HepG2 (cell line): ENCODE measurements around the gene SVBP. TPM values are rescaled to one million over a fixed set of nuclear protein-coding genes. Genes with fewer than 3 reads are reported as not detected.

Experiments used
- FOXA1 ChIP-seq, 2 experiments: fragments of 450-650 bp in 1 of 2; sonication (generic) in 1 of 2; formaldehyde crosslinking in 1 of 2; IDR thresholded peaks; 2 replicates each; pipeline versions ENCODE4 v1.4.0 to v1.6.1; 2016 to 2020; ENCODE audit warnings: missing genetic modification reagents in 1 of 2
- HDAC6 ChIP-seq: fragments of 200-600 bp; sonication (generic); IDR thresholded peaks from 2 replicates; pipeline ENCODE4 v1.7.0; 2017; ENCODE audit warnings: mild to moderate bottlenecking, antibody characterized with exemption, low read length, low read depth
- KDM5A ChIP-seq: fragments of 200-600 bp; sonication (generic); IDR thresholded peaks from 2 replicates; pipeline ENCODE4 v1.7.0; 2018; ENCODE audit warnings: antibody characterized with exemption, mild to moderate bottlenecking, low read length, borderline replicate concordance
- KLF15 ChIP-seq: sonication (generic); formaldehyde crosslinking; IDR thresholded peaks from 2 replicates; pipeline ENCODE4 v1.8.1; 2023; ENCODE audit warnings: borderline replicate concordance, mild to moderate bottlenecking, inconsistent platforms, missing genetic modification reagents, mixed read lengths
- MAFF ChIP-seq: IDR thresholded peaks from 2 replicates; pipeline ENCODE4 v1.6.1; 2011; ENCODE audit warnings: low read depth, low read length, improper control_type of control experiment
- MTA1 ChIP-seq: sonication (generic); formaldehyde crosslinking; IDR thresholded peaks from 2 replicates; pipeline ENCODE4 v1.4.0; 2020; ENCODE audit warnings: missing genetic modification reagents, mild to moderate bottlenecking, borderline replicate concordance
- MTF1 ChIP-seq: sonication (generic); formaldehyde crosslinking; IDR thresholded peaks from 2 replicates; pipeline ENCODE4 v1.5.0; 2020; ENCODE audit warnings: missing genetic modification reagents
- NFRKB ChIP-seq: fragments of 450-650 bp; IDR thresholded peaks from 2 replicates; pipeline ENCODE4 v1.6.1; 2017
- ZBTB1 ChIP-seq: sonication (generic); formaldehyde crosslinking; IDR thresholded peaks from 2 replicates; pipeline ENCODE4 v1.4.0; 2020; ENCODE audit warnings: missing genetic modification reagents, borderline replicate concordance
- ZBTB8A ChIP-seq: sonication (generic); formaldehyde crosslinking; IDR thresholded peaks from 2 replicates; pipeline ENCODE4 v1.4.0; 2020; ENCODE audit warnings: mild to moderate bottlenecking, low read depth, missing genetic modification reagents, borderline replicate concordance
- ZKSCAN5 ChIP-seq: sonication (generic); formaldehyde crosslinking; IDR thresholded peaks from 2 replicates; pipeline ENCODE4 v1.5.1; 2020; ENCODE audit warnings: mild to moderate bottlenecking, missing genetic modification reagents
- ZNF17 ChIP-seq: sonication (generic); formaldehyde crosslinking; IDR thresholded peaks from 2 replicates; pipeline ENCODE4 v1.5.0; 2020; ENCODE audit warnings: mild to moderate bottlenecking, missing genetic modification reagents
- ZNF230 ChIP-seq: sonication (generic); formaldehyde crosslinking; IDR thresholded peaks from 2 replicates; pipeline ENCODE4 v1.4.0; 2020; ENCODE audit warnings: mild to moderate bottlenecking, missing genetic modification reagents
- ZNF235 ChIP-seq: sonication (generic); formaldehyde crosslinking; IDR thresholded peaks from 2 replicates; pipeline ENCODE4 v1.8.1; 2023; ENCODE audit warnings: mild to moderate bottlenecking, missing genetic modification reagents, borderline replicate concordance
- ZNF451 ChIP-seq: sonication (generic); formaldehyde crosslinking; IDR thresholded peaks from 2 replicates; pipeline ENCODE4 v1.5.0; 2020; ENCODE audit warnings: mild to moderate bottlenecking, missing genetic modification reagents
- ZNF543 ChIP-seq: sonication (generic); formaldehyde crosslinking; IDR thresholded peaks from 2 replicates; pipeline ENCODE4 v1.4.0; 2020; ENCODE audit warnings: mild to moderate bottlenecking, missing genetic modification reagents
- ZNF546 ChIP-seq: sonication (generic); formaldehyde crosslinking; conservative IDR thresholded peaks from 2 replicates; pipeline ENCODE4 v1.8.1; 2023; ENCODE audit warnings: mild to moderate bottlenecking, missing genetic modification reagents
- ZNF564 ChIP-seq: sonication (generic); formaldehyde crosslinking; IDR thresholded peaks from 2 replicates; pipeline ENCODE4 v1.8.1; 2023; ENCODE audit warnings: mild to moderate bottlenecking, missing genetic modification reagents
- polyA plus RNA-seq, 8 experiments: library from polyadenylated mRNA; depleted of rRNA in 3 of 8; stranded (reverse) in 7 of 8; unstranded in 1 of 8; fragments of >200 nt; fragmentation: Illumina TruSeq in 4 of 8; extraction: Trizol in 4 of 8; gene quantifications; 2 replicates each; pipeline versions ENCODE4 v1.2.1 to v1.2.3, GENCODE V29; 2011 to 2016; ENCODE audit warnings: low read depth in 4 of 8, missing spikeins in 1 of 8, mixed read lengths in 1 of 8; ENCODE audit not compliant: insufficient read depth in 1 of 8
- total RNA-seq, 5 experiments: library from RNA; depleted of rRNA; stranded (reverse); fragments of >200 nt; fragmentation: Illumina TruSeq; extraction: Trizol; gene quantifications; 2 replicates each; pipeline ENCODE4 v1.2.3, GENCODE V29; 2016; ENCODE audit warnings: low read depth in 1 of 5
- TF ChIP-seq, protein P1 (sequence below): sonication (generic); formaldehyde crosslinking; IDR thresholded peaks from 2 replicates; pipeline ENCODE4 v1.4.0; 2020; ENCODE audit warnings: missing genetic modification reagents
- TF ChIP-seq, protein P2 (sequence below): IDR thresholded peaks from 2 replicates; pipeline ENCODE4 v1.6.1; 2016; ENCODE audit warnings: low read depth
- TF ChIP-seq, protein P3 (sequence below): sonication (generic); formaldehyde crosslinking; IDR thresholded peaks from 2 replicates; pipeline ENCODE4 v1.8.0; 2022; ENCODE audit warnings: missing genetic modification reagents, mild to moderate bottlenecking, inconsistent platforms, borderline replicate concordance
- TF ChIP-seq, protein P4 (sequence below): sonication (generic); formaldehyde crosslinking; IDR thresholded peaks from 2 replicates; pipeline ENCODE4 v1.4.0; 2020; ENCODE audit warnings: missing genetic modification reagents, mild to moderate bottlenecking, borderline replicate concordance
- TF ChIP-seq, protein P5 (sequence below): sonication (generic); formaldehyde crosslinking; IDR thresholded peaks from 2 replicates; pipeline ENCODE4 v1.8.1; 2023; ENCODE audit warnings: mild to moderate bottlenecking, missing genetic modification reagents, borderline replicate concordance

SVBP gene
- total and polyA plus RNA-seq, 2 of the 13 experiments (the other 11 are each of a cell fraction or from before 2014, with no cell fraction given) = 28.8 to 48.2 TPM

DNA sequence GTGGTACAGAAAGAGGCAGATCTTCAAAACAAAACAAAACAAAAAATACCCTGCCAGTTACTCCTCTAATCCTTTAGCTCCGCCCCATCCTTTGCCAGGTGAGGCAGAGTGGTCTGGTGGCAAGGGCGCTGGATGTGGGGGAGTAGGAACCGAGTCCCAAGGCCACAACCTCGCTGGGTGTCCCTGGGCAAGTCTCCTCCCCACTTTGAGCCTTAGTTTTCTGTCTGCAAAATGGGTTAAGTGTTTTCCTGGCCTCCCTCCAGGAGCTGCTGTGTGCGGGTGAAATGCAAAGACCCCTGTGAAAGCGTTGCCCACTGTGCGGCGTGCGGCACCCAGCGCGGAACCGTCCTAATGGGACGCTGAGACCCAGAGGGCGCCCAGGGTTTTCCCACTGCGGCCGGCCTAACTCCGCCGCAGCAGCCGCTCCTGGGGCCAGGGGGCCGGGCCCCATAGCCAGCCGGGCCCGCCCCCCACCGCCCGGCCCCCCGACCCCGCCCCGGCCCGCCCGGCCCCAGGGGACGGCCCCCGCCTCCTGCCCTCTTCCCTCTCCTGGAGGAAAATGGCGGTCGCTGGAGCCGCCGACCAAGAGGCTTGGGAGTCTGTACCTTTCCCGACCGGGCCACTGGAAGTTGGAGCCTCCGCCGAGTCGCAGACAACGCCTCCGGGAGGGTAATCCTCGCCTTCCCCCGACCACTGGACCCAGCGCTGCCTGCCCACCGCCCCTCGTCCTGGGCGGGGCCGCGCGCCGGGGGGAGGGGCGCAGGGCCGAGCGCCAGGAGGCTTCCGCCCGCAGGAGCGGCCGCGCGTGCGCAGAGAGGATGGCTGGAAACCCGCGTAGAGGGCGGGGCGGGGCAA, at the start of gene SVBP, which contains the start of gene ERMAP (continued):
- TF ChIP-seq MAFF (no peak), MTA1 (0 out of 2 replicates have a peak, but pooled peaks have one; percentile 48), ZNF235 (CRISPR knock-in tag) (0 out of 2 replicates have a peak, but pooled peaks have one; percentile 21), ZKSCAN5 (no peak), ZNF543 (CRISPR knock-in tag) (no peak), FOXA1 (IDR thresholded peaks at IDR 0.05) (no peak), FOXA1 (CRISPR knock-in tag; IDR thresholded peaks at IDR 0.05) (no peak), ZNF451 (0 out of 2 replicates have a peak, but pooled peaks have one; percentile 55), ZNF230 (CRISPR knock-in tag) (no peak), ZBTB8A (no peak), ZNF17 (CRISPR knock-in tag) (no peak), KLF15 (CRISPR knock-in tag) (no peak), ZNF564 (CRISPR knock-in tag) (no peak), ZBTB1 (CRISPR knock-in tag) (no peak), MTF1 (no peak), HDAC6 (no peak), ZNF546 (CRISPR knock-in tag) (no peak), KDM5A (no peak), NFRKB (no peak)
- TF ChIP-seq, protein P1, sequence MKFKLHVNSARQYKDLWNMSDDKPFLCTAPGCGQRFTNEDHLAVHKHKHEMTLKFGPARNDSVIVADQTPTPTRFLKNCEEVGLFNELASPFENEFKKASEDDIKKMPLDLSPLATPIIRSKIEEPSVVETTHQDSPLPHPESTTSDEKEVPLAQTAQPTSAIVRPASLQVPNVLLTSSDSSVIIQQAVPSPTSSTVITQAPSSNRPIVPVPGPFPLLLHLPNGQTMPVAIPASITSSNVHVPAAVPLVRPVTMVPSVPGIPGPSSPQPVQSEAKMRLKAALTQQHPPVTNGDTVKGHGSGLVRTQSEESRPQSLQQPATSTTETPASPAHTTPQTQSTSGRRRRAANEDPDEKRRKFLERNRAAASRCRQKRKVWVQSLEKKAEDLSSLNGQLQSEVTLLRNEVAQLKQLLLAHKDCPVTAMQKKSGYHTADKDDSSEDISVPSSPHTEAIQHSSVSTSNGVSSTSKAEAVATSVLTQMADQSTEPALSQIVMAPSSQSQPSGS = no peak; the same call in 1 of the 2 replicates
- TF ChIP-seq, protein P2, sequence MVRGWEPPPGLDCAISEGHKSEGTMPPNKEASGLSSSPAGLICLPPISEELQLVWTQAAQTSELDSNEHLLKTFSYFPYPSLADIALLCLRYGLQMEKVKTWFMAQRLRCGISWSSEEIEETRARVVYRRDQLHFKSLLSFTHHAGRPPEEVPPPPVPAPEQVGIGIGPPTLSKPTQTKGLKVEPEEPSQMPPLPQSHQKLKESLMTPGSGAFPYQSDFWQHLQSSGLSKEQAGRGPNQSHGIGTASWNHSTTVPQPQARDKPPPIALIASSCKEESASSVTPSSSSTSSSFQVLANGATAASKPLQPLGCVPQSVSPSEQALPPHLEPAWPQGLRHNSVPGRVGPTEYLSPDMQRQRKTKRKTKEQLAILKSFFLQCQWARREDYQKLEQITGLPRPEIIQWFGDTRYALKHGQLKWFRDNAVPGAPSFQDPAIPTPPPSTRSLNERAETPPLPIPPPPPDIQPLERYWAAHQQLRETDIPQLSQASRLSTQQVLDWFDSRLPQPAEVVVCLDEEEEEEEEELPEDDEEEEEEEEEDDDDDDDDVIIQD (CRISPR knock-in tag) = no peak
- TF ChIP-seq, protein P3, sequence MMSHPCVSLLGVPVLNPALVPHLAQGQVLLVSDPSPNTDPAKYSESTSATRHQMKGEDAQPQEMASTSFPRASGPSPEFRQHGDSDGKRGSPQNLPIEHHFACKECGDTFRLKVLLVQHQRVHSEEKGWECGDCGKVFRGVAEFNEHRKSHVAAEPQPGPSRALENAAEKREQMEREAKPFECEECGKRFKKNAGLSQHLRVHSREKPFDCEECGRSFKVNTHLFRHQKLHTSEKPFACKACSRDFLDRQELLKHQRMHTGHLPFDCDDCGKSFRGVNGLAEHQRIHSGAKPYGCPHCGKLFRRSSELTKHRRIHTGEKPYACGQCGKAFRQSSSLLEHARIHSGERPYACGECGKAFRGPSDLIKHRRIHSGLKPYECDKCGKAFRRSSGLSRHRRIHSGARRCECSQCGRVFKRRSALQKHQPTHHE = 0 out of 2 replicates have a peak, but pooled peaks have one; percentile 39
- TF ChIP-seq, protein P4, sequence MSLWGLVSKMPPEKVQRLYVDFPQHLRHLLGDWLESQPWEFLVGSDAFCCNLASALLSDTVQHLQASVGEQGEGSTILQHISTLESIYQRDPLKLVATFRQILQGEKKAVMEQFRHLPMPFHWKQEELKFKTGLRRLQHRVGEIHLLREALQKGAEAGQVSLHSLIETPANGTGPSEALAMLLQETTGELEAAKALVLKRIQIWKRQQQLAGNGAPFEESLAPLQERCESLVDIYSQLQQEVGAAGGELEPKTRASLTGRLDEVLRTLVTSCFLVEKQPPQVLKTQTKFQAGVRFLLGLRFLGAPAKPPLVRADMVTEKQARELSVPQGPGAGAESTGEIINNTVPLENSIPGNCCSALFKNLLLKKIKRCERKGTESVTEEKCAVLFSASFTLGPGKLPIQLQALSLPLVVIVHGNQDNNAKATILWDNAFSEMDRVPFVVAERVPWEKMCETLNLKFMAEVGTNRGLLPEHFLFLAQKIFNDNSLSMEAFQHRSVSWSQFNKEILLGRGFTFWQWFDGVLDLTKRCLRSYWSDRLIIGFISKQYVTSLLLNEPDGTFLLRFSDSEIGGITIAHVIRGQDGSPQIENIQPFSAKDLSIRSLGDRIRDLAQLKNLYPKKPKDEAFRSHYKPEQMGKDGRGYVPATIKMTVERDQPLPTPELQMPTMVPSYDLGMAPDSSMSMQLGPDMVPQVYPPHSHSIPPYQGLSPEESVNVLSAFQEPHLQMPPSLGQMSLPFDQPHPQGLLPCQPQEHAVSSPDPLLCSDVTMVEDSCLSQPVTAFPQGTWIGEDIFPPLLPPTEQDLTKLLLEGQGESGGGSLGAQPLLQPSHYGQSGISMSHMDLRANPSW (CRISPR knock-in tag) = no peak
- TF ChIP-seq, protein P5, sequence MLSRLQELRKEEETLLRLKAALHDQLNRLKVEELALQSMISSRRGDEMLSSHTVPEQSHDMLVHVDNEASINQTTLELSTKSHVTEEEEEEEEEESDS = no peak
